Islet of Langerhans (tissue), 1 donor: ENCODE results near the gene CXCL16.
"Not testable (repeated sequence)": the region's sequence is repeated elsewhere in the genome, so short reads cannot be mapped to it uniquely, and the experiment has no call there.

Experiments used
- FAIRE-seq: peaks from one replicate; lab custom pipeline; 2011; peaks lifted over from hg19 to GRCh38; lab: Jason Lieb, UNC

The CXCL16 gene

DNA sequence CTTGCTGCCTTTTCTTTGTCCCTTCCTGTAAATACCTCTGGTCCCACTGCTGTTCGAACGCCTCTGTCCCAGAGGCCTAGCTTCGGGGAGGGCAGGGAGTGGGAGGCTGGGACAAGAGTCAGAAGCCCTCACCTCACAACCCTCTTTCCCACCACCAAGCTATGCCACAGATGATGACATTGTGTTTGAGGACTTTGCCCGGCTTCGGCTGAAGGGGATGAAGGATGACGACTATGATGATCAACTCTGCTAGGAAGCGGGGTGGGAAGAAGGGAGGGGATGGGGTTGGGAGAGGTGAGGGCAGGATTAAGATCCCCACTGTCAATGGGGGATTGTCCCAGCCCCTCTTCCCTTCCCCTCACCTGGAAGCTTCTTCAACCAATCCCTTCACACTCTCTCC lies 18.9 kb downstream of the CXCL16 start:
- FAIRE-seq: no peak

DNA sequence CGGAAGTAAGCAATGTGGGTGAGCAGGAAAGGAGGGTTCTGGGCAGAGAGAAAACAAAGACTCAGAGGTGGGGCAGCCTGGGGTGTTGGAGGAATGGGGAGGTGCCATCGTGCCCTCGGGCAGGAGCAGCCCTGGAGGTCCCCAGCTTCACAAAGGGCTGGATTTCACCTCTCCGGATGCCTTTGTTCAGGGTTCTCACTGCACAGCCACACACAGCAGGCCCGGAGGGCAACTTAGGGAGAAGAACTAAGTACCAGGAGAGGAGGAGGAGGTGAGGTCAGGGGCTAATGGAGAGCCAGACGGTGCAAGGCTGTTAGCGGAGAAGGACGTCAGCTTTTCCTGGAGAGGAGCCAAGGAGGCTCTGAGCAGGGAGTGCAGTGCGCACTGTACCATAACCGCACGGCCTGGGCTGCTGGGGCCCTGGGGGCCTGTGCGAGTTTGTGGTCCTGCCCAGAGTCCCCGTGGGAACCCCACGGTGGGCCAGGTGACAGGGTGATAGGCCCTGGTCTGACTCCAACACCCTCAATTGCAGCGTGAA lies 20.0 kb downstream of the CXCL16 start:
- FAIRE-seq: no peak

DNA sequence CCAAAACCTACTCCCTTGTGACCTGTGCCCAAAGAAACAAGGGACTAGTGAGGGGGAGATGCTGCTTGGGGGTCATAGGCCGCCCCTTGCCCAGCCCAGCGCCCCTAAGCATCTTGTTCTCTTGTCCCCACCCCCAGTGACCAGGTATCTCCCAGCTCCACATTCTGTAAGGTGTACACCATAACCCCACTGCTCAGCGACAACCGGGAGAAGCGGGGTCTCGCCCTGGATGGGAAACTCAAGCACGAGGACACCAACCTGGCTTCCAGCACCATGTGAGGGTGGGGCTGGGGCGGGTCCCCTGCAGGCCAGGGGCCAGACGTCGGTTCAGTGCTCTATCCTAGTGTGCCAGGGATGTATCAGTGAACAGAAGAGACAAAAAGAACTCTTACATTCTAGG lies 20.6 kb downstream of the CXCL16 start:
- no peak for FAIRE-seq

DNA sequence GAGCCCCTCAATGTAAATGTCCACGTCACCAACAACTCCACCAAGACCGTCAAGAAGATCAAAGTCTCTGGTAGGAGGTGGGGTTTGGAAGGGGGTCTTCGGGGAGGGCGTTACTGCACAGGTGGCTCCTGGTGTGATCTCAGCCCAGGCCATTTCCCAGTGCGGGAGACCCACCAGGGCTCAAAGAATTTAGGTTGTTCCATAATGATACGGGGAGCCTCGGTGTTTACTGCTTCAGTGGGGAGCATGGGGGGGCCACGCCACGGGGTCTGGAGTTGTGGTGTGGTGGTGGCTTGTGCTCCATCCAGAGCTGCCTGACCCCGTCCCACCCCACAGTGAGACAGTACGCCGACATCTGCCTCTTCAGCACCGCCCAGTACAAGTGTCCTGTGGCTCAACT lies 21.5 kb downstream of the CXCL16 start:
- no peak for FAIRE-seq

GRCh38 chr17:4717791-4718190 lies 21.9 kb downstream of the CXCL16 start:
- no peak for FAIRE-seq

GRCh38 chr17:4716081-4716480 lies 23.6 kb downstream of the CXCL16 start:
- FAIRE-seq: no peak

- no peak for FAIRE-seq
These were observed 24.5 kb downstream of the CXCL16 start for GRCh38 chr17:4715063-4715744.

DNA sequence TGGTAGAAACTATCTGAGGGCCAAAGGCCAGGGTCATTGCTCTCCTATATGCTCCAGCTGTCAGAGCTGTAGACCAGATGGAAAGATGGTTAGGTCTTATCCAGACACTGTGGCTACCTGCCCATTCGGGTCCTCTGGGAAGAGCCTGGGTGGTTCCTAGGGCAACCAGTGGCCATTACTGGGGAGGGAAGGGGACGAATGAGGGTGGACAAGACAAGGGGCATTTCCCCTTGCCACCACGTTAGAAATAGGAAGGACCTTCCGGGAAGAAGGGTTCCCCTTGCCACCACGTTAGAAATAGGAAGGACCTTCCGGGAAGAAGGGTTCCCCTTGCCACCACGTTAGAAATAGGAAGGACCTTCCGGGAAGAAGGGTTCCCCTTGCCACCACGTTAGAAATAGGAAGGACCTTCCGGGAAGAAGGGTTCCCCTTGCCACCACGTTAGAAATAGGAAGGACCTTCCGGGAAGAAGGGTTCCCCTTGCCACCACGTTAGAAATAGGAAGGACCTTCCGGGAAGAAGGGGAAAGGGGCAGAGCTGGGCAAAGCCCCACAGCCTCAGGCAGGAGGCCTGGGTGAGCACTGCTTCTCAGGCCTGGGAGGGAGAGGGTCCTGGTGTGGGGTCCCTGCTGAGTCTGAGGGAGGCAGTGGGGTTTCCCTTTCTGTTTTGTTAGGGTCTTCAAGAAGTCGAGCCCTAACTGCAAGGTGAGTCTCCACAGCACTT lies 25.2 kb downstream of the CXCL16 start:
- not testable (repeated sequence) for FAIRE-seq

- no peak for FAIRE-seq
These were observed 27.2 kb downstream of the CXCL16 start for GRCh38 chr17:4712526-4712925.

DNA sequence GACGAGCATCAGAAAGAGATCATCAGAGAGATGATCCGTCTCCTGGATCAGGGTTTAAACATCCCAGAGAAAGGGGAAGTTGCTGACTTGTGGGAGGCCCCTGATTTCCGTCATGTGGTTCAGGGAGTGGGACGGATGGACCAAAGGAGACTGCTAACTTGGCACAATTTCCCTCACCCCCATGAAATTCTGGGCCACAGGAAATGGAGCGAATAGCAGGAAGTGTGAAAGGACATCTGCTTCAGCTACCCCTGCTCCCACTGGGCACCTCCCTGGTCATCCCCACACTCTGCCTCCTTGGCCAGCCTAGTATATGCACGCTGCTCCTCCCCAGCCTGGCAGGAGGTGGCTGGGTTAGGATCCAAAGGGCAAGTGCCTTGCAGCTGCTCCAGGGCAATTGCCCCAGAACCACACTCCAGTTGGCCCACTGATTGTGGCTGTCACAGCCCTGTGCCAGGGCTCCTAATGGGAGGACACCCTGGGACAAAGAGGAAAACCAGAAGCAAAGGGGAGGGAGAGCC lies 28.0 kb downstream of the CXCL16 start:
- FAIRE-seq: no peak

DNA sequence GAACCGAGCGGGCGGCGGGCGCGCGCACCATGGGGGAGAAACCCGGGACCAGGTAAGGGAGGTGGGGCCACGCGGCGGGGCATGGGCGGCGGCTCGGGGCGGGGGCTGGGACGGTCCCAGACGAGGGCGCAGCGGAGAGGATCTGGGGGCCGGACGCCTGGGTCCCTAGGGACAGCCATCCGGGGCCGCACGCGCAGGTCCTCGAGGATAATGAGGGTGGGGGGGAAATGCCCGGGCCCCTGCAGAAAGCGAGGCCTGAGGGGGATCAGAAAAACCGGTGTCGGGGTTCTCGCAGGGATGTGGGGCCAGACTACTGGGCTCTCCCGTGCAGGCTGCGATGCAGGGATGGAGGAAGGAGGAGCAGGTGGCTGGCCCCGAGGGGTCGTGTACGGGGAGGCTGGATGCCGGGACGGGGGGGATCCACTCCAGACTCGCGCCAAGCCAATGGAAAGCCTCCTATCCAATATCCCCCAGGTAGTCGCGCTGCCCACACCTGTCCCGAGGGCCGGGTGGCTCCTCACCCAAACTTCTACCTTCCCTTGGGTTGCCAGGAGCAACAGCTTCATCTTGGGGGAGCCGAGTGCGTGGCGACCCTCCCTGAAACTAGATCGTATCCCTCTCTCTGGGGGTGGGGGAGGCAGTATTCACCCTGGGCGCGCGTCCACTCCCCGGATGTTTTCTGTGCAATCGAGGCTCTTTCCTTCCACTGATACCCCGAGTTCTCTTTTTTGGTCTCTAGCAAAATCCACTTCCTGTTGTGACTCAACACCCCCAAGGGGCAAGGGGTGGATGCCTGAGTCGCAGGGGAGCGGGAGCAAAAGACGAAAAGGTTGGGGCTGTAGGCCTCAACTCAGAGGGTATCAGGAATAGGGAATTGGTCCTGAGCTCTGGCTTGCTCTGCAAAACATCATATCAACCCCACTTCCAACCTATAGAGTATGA lies 28.8 kb downstream of the CXCL16 start:
- no peak for FAIRE-seq

DNA sequence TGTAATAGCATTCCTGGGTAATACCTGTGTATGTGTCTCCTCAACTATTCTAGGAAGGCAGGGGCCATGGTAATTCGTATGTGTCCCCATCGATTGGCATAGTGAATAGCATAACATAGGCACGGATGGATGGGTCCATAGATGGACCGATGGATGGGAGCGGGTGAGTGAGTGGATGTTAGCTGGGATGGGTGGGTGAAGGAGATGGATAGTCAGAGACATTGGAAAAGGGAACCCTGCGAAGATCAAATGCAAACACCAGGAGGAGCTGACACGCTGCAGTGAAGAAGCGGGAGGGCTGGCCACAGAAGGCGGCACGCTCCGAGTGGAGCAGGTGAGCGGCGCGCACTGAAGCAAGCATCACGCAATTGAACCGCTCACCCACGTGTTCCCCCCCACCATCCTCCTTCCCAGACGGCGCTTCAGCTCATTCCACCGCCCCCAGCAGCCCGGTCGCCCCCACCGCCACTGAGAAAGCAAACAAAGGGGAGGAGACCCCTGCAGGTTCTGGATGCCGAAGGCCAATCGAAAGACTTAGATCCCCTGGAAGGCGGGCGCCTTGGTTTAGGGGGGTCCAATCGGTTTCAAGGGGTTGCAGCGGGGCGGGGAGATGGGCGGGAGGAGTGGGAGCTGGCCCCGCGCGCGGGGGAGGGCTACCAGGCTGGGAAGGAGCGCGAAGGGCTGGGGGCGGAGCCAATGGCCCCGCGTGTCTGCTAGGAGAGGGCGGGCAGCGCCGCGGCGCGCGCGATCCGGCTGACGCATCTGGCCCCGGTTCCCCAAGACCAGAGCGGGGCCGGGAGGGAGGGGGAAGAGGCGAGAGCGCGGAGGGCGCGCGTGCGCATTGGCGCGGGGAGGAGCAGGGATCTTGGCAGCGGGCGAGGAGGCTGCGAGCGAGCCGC lies 29.7 kb downstream of the CXCL16 start, which contains the start of gene ARRB2:
TSS of gene ARRB2 (plus strand) at position 839 of the 899 bp plus-strand sequence. CDS start 90 bp downstream, outside the sequence.
- no peak for FAIRE-seq

DNA sequence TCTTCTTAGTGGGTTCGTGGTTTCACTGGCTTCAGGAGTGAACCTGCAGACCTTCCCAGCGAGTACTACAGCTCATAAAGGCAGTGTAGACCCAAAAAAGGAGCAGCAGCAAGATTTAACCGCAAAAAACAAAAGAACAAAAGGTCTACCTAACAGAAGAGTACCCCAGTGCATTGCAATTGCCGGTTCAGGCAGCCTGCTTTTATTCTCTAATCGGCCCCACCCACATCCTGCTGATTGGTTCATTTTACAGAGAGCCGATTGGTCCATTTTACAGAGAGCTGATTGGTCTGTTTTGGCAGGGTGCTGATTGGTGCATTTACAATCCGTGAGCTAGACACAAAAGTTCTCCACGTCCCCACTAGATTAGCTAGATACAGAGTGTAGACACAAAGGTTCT lies 31.3 kb downstream of the CXCL16 start:
- no peak for FAIRE-seq

DNA sequence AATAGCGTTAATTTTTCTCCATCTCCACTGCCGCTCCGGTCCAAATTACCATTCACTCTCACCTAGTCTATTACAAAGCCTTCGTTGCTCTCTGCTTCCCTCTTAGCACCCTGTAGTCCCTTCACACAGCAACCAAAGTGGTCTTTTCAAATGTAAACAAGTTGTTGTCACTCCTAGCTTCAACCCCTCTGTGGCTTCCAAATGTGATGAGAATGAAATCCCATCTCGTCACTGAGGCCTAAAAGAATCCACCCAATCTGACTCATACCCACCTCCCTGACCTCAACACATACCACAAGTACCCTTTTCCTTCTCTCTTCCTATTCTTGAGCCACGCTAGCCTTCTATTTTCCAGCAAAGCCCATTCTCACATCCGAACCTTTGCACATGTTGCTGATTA lies 33.6 kb downstream of the CXCL16 start:
- FAIRE-seq: no peak

GRCh38 chr17:4704991-4705390 lies 34.7 kb downstream of the CXCL16 start:
- no peak for FAIRE-seq

GRCh38 chr17:4704574-4704907 lies 35.2 kb downstream of the CXCL16 start:
- not testable (repeated sequence) for FAIRE-seq

- FAIRE-seq: no peak
These were observed 36.4 kb downstream of the CXCL16 start for GRCh38 chr17:4703330-4703691.

GRCh38 chr17:4701116-4701515 lies 38.6 kb downstream of the CXCL16 start:
- FAIRE-seq: no peak

GRCh38 chr17:4699401-4700056 lies 40.2 kb downstream of the CXCL16 start:
- FAIRE-seq: not testable (repeated sequence)

DNA sequence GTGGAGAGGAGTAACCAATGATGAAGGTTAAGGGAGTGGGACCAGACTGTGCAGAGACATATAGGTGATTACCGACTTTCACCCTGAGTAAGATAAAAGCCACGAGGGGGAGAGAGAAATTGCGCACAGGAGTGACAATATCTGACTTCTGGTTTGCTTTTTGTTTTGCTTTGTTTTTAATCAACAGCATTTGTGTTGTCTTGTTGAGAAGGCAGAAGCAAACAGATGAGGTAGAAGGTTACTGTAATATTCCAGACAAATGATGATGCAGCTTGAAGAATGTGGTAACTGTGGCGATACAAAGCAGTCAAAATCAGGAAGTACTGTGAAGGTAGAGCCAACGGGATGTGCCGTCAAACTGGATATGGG lies 43.3 kb downstream of the CXCL16 start:
- FAIRE-seq: no peak

GRCh38 chr17:4693416-4693815 lies 46.3 kb downstream of the CXCL16 start:
- FAIRE-seq: no peak
